A204.1 (cell line): Measurements from ENCODE around the gene FHOD3.
"Not testable (repeated sequence)": the region's sequence is repeated elsewhere in the genome, so short reads cannot be mapped to it uniquely, and the experiment has no call there.

Experiments
- FAIRE-seq: peaks from 2 replicates; lab custom pipeline; 2012; peaks lifted over from hg19 to GRCh38; lab: Jason Lieb, UNC

Gene FHOD3

DNA sequence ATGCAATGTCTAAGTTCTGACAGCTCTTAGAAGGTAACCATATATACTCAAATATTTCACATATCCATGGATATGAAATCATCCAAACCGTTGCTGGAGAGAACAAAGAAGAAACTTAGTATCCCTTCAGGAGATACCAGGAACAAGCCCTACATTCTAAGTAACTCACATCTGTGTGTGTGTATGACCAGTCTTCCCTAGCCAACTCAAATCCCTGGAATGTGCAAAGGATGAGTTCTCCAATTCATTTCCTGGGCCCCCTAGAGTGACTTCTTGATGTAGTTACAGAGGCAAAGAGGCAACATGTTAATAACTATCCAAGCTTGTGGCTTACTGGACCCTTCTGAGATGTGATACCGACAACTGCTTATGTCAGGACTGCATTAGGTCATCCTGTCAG, 511.2 kb downstream of the FHOD3 start:
- FAIRE-seq, result no peak

DNA sequence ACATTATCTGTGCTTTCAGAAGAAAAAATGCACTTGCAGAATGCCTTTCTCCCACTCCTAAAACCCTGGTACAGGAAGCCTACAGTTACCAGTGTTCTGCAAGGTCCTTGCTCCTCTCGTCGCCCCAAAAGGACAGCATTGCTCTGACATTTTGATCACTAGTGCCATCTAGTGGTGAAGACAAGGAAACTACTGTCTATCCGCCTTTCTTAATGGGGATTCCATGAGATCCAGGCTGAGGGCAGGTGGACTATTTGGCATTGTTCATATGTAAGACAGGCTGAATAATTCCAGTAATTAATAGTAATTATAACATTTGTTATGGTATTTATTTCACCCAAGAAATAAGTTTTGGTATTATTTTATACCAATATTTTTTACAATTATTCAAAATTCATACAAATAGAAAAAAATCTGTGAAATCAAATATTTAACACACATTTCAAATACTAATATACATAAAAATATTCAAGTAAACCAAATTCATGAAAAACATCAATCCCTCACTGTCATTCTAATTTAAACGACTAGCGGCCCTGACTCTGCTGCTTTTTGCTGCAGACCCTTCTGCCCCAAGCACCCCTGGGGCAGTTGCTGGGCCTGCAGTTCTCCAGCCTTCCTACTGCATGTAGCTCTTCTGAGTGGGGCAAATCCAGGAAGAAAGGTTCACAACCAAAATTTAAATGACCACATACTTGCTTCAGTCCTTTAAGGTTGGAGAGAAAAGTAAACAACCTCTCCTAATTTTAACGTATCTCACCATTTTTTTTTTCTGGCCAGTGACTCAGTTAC, 512.3 kb downstream of the FHOD3 start:
- FAIRE-seq, result peak; percentile 85

DNA sequence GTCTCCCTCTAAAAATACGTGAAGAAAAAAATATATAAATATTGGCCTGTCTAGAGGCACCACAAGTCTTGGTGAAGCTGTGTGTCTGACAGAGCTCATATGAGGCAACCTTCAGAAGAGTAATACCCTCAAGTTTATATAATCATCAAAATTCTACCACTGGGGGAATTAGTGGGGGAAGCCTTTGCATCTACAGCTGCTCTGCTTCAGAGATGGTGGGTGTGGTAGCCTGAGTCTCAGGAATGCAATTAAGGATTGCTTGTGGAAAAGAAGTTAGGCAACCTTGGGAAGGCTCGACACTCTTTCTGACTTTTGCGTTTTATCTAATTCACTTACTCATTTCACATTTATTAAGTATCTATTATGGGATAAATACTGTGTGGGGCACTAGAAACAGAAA, 513.9 kb downstream of the FHOD3 start:
- no peak for FAIRE-seq

DNA sequence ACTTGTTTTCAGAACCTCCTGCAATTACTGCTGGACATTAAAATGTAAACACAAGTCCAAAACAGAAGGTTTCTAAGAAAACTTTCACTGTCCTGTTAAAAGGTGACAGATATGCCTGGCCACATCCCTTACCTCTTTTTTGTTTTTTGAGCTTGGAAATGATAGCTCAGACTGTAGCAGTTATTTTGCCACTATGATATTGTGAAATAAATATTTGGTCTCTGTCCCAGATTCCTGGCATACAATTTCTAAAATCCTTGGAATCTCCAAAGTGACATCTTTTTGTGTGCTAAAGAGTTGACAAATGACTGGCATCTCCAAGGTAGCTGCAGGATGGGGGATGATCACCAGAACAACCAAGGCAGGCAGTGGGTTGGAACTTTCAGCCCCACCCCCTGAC, 514.4 kb downstream of the FHOD3 start:
- FAIRE-seq, result no peak

DNA sequence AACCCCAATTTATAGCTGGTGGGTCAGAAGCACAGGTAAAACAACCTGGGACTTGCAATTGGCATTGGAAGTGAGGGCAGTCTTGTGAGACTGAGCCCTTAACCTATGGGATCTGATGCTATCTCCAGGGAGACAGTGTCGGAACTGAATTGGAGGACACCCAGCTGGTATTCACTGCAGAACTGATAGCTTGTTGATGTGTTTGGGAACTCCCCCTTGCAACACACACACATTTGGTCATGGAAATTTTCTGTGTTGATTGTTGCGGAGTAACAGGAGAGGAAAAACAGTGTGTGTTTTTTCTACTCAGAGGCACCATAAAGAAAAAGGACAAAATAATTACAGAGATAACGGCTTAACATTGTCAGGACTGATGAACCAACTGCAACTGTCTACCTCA, 515.2 kb downstream of the FHOD3 start:
- no peak for FAIRE-seq

DNA sequence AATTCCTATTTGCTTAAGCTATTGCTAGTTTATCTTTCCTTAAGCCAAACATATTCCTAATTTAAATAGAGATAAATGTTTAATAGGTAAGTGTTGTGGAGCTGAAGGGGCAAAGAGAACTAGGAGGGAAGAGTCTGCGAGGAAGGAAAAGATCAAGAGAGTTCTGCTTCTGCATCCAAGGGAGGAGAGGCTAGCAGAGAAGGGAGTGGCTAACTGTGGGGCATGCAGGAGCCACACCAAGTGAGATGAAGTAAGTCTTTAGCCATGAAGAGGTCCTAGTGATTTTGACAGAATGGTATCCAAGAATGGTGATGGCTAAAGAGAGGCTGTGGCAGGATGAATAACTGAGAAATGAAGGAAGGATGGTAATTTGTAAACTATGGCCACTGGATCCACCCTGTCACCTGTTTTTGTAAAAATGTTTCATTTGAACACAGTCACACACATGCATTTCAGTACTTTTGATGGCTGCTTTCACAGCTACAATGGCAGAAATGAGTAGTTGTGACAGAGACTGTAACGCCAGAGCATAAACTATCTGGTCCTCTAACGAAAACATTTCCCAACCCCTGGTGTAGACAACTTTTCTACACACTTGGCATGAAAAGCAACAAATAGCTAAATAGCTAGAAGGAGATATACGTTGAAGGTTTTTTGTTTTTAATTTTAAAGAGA, 515.7 kb downstream of the FHOD3 start:
- FAIRE-seq, result no peak

DNA sequence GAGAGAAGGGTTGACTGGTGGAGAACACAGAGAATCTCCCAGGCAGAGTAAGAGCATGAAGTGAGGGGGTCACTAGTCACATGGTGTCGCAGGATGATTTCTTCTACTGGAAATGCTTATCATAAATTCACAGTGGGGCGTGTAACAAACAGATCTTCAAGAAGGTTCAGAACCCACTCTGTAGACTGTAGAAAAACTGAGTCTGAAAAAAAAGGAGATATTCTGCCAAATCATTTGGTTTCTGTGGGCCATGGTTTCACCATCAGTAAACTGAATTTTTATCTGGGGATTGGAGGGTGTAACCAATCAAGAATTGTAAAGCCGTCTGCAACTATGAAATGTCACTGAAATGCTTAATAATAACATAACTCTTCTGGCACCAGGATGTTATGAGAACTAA, 516.3 kb downstream of the FHOD3 start:
- FAIRE-seq, result no peak

DNA sequence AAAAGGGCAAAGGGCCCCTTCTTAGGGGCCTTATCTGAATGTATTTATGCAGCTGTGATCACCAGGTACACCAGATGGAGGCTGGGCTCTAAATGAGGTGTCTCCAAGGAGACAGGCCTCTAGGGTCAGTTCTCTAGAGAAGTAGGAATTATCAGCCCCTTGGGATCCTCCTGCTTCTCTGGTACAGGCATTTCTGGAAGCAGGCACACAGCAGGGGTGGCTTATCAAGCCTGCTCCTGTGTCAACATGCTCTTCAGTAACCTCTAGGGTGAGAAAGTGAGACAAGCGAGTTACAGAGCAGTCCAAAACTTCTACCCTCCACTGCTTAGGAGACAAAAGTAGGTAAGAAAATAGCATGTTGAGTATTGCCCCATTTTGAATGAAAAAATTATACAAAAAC, 517.5 kb downstream of the FHOD3 start:
- no peak for FAIRE-seq

DNA sequence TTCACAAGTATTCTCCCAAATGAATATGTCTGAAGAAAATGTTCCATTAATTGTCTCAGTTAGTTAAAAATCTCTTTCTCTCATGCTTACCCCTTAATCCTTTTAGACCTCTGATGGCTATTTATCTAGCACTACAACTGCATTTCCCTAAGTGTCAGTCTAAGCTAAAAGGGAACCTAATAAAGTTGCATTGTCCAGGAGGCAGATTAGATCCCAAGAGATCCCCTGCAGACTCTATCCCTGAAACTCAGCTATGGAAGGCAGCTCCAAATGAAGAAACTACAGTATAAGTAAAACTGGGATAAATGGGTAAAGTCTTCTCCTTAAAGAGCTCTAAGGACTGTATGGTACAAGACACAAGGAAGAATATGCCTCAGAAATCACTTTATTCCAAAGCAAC, 518.6 kb downstream of the FHOD3 start:
- not testable (repeated sequence) for FAIRE-seq

DNA sequence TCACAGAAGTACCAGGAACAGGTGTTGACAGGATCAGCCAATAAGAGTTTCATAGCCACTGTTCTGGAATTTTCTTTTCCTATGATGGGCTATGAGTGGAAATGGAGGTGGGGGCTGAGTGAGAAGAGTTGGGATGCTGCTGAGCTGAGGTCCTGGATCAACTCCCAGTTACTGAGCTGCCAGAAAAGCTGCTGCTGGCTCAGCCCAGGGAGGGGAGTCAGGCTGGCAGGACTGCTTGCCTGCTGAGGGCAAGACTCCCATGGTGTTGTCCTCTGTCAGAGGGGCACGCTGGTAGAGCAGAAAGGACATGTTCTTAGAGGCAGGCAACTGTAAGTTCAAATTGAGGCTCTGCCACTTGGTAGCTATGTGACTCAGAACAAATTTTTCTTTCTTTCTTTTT, 519.5 kb downstream of the FHOD3 start:
- FAIRE-seq, result no peak

DNA sequence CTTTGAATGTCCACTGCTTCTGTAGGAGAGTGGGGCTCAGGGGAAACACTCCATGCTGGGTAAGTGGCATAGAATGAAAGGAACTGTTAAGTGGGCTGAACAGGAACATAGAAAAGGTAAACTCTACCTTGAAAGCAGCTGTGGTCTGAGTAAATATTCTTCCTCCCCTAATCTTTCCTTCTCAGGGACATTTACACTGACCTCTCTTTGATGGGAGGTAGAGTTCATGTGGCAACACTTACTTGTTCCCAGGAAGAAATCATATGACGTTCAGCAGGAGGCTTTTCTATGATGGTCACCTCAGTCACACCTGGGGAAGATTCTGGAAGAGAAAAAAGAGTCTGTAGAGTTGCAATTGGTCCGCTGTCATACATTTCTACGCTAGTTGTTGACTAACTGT, 521.1 kb downstream of the FHOD3 start:
- no peak for FAIRE-seq

DNA sequence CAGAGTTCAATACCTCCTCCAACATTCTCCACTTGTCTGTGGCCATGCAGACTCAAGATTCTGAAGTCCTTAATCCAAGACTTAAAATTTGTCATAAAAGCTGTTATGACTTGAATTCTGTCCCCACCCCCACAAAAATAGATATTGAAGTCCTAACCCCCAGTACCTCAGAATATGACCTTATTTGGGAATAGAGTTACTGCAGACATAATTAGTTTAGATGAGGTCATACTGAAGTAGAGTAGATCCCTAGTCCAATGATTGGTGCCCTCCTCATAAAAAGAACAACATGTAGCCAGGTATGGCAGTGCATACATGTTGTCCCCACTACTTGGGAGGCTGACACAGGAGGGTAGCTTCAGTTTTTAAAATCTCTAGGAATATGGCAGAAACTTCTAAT, 522.1 kb downstream of the FHOD3 start:
- FAIRE-seq, result no peak

DNA sequence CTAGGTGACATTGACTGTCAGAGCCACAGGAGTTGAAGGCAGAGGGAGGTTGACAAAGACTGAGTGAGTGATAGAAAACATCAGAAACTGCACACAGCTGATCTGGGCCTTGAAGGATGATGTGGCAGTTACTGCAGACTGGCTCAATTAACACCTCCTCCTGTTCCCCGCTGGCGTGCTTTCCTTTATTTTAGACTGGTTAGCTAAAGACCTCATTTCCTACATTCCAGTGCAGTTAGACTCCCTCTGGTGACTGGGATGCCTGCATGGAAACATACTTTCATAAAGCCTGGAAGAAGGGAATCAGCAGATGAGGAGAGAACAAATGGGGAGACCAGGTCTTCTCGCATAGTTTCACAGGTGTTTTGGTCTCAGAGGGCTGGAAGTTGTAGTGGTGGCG, 524.2 kb downstream of the FHOD3 start:
- FAIRE-seq, result no peak

DNA sequence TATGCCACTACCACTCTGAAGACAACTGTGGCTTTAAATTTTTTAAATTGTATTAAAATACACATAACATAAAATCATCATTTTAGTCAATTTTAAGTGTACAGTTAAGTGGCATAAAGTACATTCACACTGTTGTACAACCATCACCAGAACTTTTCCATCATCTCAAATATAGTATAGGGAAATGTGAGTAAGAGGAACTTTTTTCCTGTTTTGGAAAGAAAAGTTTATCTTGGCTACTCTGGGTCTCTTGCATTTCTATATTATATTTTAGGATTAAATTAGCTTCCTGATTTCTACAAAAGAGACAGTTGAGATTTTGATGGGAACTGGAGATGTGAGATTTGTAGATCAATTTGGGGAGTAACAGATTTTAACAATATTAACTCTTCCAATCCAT, 528.0 kb downstream of the FHOD3 start:
- FAIRE-seq, result no peak

DNA sequence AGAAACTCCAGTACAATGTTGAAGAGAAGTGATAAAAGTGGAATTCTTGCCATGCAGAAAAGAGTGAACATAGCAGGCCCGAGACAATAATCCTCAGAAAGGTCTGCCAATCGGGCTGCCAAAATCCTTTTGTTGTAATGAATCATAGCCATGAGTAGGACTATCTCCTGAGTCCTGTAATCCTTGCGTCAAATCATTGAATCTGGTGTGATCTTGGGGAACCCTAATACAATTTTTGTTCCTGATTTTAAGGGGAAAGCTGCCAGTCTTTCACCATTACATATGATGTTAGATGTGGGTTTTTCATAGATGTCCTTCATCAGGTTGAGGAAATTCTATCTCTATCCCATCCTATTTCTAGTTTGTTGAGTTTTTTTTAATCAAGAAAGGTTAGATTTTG, 529.0 kb downstream of the FHOD3 start:
- no peak for FAIRE-seq

DNA sequence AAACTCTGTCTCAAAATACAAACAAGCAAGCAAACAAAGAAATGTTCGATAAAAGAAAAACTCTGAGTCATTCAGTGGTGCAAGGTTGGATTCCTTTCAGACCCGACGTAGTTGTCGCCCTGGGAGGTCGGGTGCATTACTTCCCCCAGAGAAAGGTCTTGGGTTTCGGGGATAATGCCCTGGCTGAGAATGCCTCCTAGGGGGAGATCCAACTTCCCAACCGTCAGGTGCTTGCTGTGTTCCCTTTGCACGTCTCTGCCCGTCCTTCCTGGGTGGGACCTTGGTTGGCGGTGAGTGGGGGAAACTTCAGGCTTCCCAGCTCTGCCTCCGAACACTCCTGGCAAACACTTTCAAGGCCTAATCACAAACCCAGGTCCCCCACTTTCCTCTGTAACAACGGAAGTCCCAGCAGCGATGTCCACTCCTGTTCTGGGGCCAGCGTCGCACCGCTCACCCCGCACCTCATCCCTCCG, 530.7 kb downstream of the FHOD3 start:
- FAIRE-seq, result no peak

DNA sequence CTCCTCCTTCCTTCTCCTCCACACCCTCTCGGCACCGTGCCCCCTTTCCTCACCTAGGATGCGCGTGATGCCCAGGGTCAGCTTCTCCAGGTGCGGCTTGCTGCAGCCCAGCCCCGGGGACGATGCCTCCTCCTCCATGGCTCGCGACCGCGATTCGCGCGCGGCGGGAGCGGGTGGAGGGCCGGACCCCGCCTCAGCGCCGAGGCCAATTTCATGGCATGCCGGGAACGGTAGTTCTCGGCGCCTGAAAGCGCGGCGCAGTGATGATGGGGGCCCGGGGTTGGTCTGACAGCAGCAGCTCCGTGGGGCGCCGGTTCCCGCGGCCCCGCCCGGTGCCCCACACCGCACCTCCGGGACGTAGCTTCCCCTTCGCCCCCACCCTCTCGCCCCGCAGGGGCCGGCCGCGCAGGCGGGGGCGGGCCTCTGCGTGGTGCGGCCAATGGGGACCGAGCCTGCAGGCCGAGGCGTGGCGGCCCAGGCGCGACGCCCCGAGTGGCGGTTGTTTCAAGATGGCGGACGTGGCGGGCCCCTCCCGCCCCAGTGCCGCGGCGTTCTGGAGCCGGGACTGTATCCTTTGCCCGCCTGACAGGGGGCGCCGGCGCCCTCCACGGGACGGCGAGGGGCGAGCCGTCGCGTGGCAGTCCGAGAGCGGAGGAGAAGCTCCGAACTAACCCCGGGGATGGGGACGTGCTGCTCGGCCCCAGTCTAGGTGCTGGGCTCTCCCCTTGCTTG, 531.3 kb downstream of the FHOD3 start, which contains the start of the genes KIAA1328 and TPGS2:
Gene KIAA1328 (plus strand): TSS at position 498 of the 732 bp plus-strand sequence. CDS start 12 bp downstream, at position 510.
Gene TPGS2 (minus strand): TSS at position 373 of the 732 bp plus-strand sequence. CDS start 235 bp downstream, at position 138.
- FAIRE-seq, result no peak
